Liver (tissue), 3 donors: ENCODE data around the gene BTBD17.

Experiments
- EGR1 ChIP-seq, 2 donors: IDR thresholded peaks; 2 replicates each; pipeline ENCODE4 v1.6.1; 2016 to 2018; ENCODE audit warnings: antibody characterized with exemption in 2 of 2, low read depth in 2 of 2
- GABPA ChIP-seq, 2 donors: IDR thresholded peaks in 1 of 2; conservative IDR thresholded peaks in 1 of 2; 2 replicates each; pipeline ENCODE4 v1.6.1; 2016; ENCODE audit warnings: antibody characterized with exemption in 2 of 2, mild to moderate bottlenecking in 1 of 2, moderate library complexity in 1 of 2
- RXRA ChIP-seq, 2 donors: IDR thresholded peaks; 2 replicates each; pipeline ENCODE4 v1.6.1; 2017 to 2018; ENCODE audit warnings: antibody characterized with exemption in 2 of 2, mild to moderate bottlenecking in 1 of 2
- TAF1 ChIP-seq: conservative IDR thresholded peaks from 2 replicates; pipeline ENCODE4 v1.6.1; 2016; ENCODE audit warnings: antibody characterized with exemption, mild to moderate bottlenecking
- TF ChIP-seq, protein P1 (sequence below): fragments of 150-350 bp; IDR thresholded peaks from 2 replicates; pipeline ENCODE4 v1.5.1; 2017; ENCODE audit warnings: improper control_type of control experiment, low read depth, low read length; ENCODE audit not compliant: missing input control
- donor health status: healthy.
- donor health status: healthy.

GRCh38 chr17:74362069-74362405 is 369 bp upstream of the BTBD17 start:
- no peak for TF ChIP-seq RXRA (IDR thresholded peaks at IDR 0.05)
- TF ChIP-seq, protein P1, sequence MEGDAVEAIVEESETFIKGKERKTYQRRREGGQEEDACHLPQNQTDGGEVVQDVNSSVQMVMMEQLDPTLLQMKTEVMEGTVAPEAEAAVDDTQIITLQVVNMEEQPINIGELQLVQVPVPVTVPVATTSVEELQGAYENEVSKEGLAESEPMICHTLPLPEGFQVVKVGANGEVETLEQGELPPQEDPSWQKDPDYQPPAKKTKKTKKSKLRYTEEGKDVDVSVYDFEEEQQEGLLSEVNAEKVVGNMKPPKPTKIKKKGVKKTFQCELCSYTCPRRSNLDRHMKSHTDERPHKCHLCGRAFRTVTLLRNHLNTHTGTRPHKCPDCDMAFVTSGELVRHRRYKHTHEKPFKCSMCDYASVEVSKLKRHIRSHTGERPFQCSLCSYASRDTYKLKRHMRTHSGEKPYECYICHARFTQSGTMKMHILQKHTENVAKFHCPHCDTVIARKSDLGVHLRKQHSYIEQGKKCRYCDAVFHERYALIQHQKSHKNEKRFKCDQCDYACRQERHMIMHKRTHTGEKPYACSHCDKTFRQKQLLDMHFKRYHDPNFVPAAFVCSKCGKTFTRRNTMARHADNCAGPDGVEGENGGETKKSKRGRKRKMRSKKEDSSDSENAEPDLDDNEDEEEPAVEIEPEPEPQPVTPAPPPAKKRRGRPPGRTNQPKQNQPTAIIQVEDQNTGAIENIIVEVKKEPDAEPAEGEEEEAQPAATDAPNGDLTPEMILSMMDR, result no peak
- no peak for TF ChIP-seq GABPA (IDR thresholded peaks at IDR 0.05 in 1 of 2, conservative IDR thresholded peaks at IDR 0.05 in 1 of 2)
- no peak for TF ChIP-seq TAF1
- no peak for TF ChIP-seq EGR1 (IDR thresholded peaks at IDR 0.05; ENCODE audit: low read depth in 2 of 2)
